ENCODE measurements around the gene S100A5.

- TF ChIP-seq CTCF (tag by site-specific recombination; IDR thresholded peaks at IDR 0.05) (no peak), YY1 (tag by site-specific recombination; IDR thresholded peaks at IDR 0.05) (no peak), ZNF580 (tag by site-specific recombination; IDR thresholded peaks at IDR 0.05) (no peak), ZNF776 (tag by site-specific recombination; IDR thresholded peaks at IDR 0.05; ENCODE audit: borderline replicate concordance) (no peak), SETDB1 (IDR thresholded peaks at IDR 0.05; ENCODE audit: insufficient read length, low read length) (no peak)
Observed at GRCh38 chr1:153527023-153527682, 13.6 kb downstream of the S100A5 start.
